Thymus (tissue), 11 donors: ENCODE measurements around the gene RPS18. TPM values are rescaled to one million over a fixed set of nuclear protein-coding genes. Genes with fewer than 3 reads are reported as not detected.
"Not testable (repeated sequence)": the region's sequence is repeated elsewhere in the genome, so short reads cannot be mapped to it uniquely, and the experiment has no call there.

Experiments
- DNase-seq, 9 donors: peaks; one replicate each; pipeline ENCODE4 v3.0.0-alpha.2; 2013; ENCODE audit warnings: low spot score in 9 of 9, low read depth in 6 of 9, missing footprints in 1 of 9
- H3K27ac ChIP-seq, 2 donors: one replicate each; pipeline ENCODE4 v1.5.1; 2013; ENCODE audit warnings: control low read depth in 1 of 2, low read depth in 1 of 2, low read length in 1 of 2, mild to moderate bottlenecking in 1 of 2, moderate library complexity in 1 of 2
- H3K27me3 ChIP-seq, 2 donors: one replicate each; pipeline ENCODE4 v1.5.1; 2013; ENCODE audit warnings: low read length in 1 of 2; ENCODE audit not compliant: control insufficient read depth in 2 of 2, insufficient read depth in 1 of 2
- H3K36me3 ChIP-seq, 2 donors: one replicate each; pipeline ENCODE4 v1.5.1; 2013; ENCODE audit warnings: low read length in 1 of 2, mild to moderate bottlenecking in 1 of 2, moderate library complexity in 1 of 2; ENCODE audit not compliant: control insufficient read depth in 2 of 2, insufficient read depth in 2 of 2
- H3K4me1 ChIP-seq, 2 donors: one replicate each; pipeline ENCODE4 v1.5.1; 2013; ENCODE audit warnings: low read length in 2 of 2; ENCODE audit not compliant: control insufficient read depth in 2 of 2, insufficient read depth in 2 of 2
- H3K4me3 ChIP-seq, 2 donors: one replicate each; pipeline ENCODE4 v1.5.1; 2013; ENCODE audit warnings: low read length in 2 of 2, control low read depth in 1 of 2, mild to moderate bottlenecking in 1 of 2
- H3K9me3 ChIP-seq, 2 donors: one replicate each; pipeline ENCODE4 v1.5.1; 2013; ENCODE audit warnings: low read length in 1 of 2, mild to moderate bottlenecking in 1 of 2; ENCODE audit not compliant: control insufficient read depth in 2 of 2, insufficient read depth in 1 of 2
- WGBS: extraction: QIAGEN DNeasy Blood & Tissue Kit; methylation state at CpG from one replicate; pipeline ENCODE4 v1.1.7; 2013; 5-methylcytosine and 5-hydroxymethylcytosine counted together
- polyA plus RNA-seq: library from polyadenylated mRNA; stranded (reverse); fragments of 200-250 nt; gene quantifications from one replicate; pipeline ENCODE4 v1.2.3, GENCODE V29; 2013
- total RNA-seq: library from RNA; stranded (reverse); fragments of 120-200 nt; gene quantifications from one replicate; pipeline ENCODE4 v1.2.4, GENCODE V29; 2013
- donor health status: healthy.

Gene RPS18
- total and polyA plus RNA-seq, 2 donors: 5,201 to 5,710 TPM

DNA sequence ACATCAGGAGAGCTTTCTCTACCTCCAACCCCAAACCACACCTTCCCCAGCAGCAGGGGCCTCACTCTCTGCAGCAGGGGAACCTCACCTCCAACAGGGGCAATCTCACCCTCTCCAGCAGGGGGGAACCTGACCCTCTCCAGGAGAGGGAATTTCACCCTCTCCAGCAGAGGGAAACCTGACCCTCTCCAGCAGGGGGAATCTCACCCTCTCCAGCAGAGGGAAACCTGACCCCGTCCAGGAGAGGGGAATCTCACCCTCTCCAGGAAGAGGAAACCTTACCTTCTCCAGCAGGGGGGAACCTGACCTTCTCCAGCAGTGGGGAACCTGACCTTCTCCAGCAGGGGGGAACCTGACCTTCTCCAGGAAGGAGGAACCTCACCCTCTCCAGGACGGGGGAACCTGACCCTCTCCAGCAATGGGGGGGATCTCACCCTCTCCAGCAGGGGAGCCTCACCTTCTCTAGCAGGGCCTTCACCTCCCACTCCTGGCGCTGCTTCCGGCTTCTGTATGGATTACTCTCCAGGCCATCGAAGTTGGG lies 8.2 kb downstream of the RPS18 start:
- H3K27me3 ChIP-seq: no peaks in the 10 kb centered on the region
- peaks cover 47 to 68% of the 10 kb centered on the region in 2 donors for H3K36me3 ChIP-seq
- peak in 1 of 9 donors; percentile 29 for DNase-seq
- WGBS: 83% methylated on average over 5 of the region's 5 CpGs
- no peaks in the 10 kb centered on the region for H3K9me3 ChIP-seq
- H3K4me3 ChIP-seq: no peak overlapping the region
- H3K4me1 ChIP-seq: peaks cover 17 to 35% of the 10 kb centered on the region in 2 donors
- peak overlapping the region in 1 of 2 donors; percentile 43 for H3K27ac ChIP-seq

DNA sequence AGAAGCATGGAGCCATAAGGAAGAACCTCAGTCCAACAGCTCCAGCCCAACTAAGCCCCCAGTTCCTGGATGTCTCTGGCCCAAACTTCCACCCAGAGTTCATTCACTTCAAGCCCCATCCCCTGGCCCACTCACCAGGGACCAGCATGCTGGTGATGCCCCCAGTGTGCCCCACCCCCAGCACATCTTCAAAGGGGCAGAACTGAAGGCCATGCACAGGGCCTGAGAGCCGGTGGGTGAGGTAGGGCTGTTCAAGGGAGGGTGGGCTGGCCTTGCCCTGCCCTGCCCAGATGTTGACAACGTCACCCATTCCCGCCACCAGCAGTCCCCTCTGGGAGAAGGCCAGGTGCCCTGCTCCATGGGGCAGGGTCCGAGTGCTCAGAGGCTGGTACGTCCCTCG lies 8.7 kb downstream of the RPS18 start:
- peak overlapping the region in 1 of 2 donors; percentile 43 for H3K27ac ChIP-seq

DNA sequence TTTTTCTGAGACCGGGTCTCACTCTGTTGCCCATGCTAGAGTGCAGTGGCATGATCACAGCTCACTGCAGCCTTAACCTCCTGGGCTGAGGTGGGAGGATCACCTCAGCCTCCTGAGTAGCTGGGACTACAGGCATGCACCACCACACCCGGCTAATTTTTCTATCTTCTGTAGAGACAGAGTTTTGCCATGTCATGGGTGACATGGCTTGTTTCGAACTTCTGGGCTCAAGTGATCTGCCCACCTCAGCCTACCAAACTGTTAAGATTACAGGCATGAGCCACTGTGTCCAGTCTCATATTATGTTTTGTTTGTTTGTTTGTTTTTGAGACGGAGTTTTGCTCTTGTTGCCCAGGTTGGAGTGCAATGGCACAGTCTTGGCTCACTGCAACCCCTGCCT lies 13.3 kb downstream of the RPS18 start:
- H3K4me1 ChIP-seq: peaks cover 4 to 18% of the 10 kb centered on the region in 2 donors
- not testable (repeated sequence) for H3K9me3 ChIP-seq, H3K4me3 ChIP-seq, DNase-seq, H3K27ac ChIP-seq, H3K27me3 ChIP-seq
- peaks cover 22 to 46% of the 10 kb centered on the region in 2 donors for H3K36me3 ChIP-seq
- WGBS: 97% methylated on average over 4 of the region's 4 CpGs

More for the DNA sequence above, 8.7 kb downstream of the RPS18 start:
- no peak overlapping the region for H3K4me3 ChIP-seq
- WGBS: 98% methylated on average over 6 of the region's 6 CpGs
- no peaks in the 10 kb centered on the region for H3K9me3 ChIP-seq
- H3K27me3 ChIP-seq: no peaks in the 10 kb centered on the region
- no peak for DNase-seq
- H3K4me1 ChIP-seq: peaks cover 14 to 30% of the 10 kb centered on the region in 2 donors
- H3K36me3 ChIP-seq: peaks cover 42 to 68% of the 10 kb centered on the region in 2 donors

DNA sequence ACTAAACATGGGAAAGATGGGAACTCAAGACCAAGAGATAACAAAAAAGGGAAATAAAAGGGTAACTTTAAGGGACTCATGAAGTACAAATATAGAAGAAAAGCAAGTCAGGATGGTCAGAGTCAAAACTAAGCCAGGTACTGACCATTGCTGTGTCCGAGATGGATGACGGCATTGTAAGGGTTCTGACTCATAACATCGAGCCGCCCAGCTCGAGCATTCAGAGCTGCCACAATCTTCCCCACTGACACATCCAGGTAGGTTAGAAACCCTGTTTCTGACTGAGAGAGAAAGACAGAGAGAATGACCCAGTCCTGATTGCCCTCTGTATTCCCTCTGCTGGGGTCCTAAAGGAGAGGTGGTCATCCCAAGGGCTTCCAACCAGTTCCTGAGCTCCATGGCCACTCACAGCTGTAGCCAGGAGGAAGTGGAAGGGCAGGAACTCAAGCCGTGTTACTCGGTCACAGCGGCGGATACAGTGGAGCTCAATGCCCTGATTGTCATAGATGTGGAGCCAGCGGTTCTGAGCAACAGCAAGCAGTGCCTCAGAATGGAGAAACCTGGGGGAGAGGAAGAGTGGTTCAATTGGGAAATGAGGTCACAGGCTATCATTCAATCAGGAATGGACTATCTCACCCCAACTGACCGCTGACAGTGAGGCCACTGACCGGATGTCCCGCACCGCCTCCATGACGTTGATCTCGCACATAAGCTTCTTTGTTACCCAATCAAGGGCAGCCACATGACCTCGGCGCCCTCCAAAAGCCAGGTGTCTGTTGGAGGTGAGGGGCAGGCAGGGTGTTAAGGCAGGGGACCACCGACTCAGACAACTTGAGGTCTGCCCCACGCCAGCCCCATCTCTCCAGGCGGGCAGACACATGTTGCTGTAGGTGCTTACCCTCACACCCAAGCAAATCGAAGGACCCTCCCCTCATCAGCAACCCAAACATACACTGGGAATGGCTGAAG lies 15.4 kb downstream of the RPS18 start:
- DNase-seq: no peak
- Histone ChIP-seq H3K27ac (no peak overlapping the region), H3K4me1 (peaks cover 7 to 20% of the 10 kb centered on the region in 2 donors), H3K4me3 (no peak overlapping the region), H3K36me3 (peaks cover 16 to 48% of the 10 kb centered on the region in 2 donors), H3K9me3 (peaks cover 0 to 3% of the 10 kb centered on the region in 2 donors), H3K27me3 (no peaks in the 10 kb centered on the region)
- WGBS: 98% methylated on average over 22 of the region's 22 CpGs

DNA sequence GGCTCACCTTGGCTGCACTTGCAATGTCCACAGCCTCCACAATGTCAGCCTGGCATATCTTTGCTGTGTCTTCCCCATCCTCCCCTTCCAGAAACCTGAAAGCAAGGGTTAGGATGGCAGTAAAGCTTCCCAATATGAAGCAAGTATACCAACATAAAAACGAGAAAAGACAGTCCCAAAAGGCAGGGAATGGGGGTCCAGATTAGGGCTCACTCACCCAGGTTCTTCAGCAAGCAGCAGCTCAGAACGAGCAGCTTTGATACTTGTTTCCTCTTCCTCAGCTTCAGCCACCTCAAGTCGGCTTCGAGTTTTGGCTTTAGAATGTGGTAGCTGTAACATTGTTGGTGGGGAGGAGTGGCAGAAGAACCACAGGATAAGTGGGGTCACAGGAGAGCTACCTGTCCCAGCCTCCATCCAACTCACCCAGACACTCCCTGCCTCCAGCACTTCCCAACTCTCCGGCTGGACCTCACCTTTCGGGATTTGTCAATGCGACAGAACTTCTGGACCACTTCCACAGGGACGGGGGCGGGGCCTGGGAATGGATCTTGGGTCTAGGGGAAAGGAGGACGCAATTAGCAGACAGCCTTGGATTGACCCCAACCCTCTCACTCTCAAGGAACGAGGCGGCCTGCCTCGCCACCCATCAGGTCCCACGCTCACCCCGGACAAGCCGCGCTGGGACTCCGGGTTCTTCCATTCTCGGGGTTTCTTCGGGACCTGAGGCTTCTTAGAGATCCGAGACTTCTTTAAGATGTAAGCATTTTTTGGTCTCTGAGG lies 16.5 kb downstream of the RPS18 start:
- DNase-seq: no peak
- H3K4me3 ChIP-seq: peak overlapping the region; percentile 59 to 88
- H3K36me3 ChIP-seq: peaks cover 24 to 52% of the 10 kb centered on the region in 2 donors
- WGBS: 11% methylated on average over 21 of the region's 21 CpGs
- H3K9me3 ChIP-seq: peaks cover 0 to 3% of the 10 kb centered on the region in 2 donors
- H3K27ac ChIP-seq: peak overlapping the region; percentile 46 to 58
- H3K27me3 ChIP-seq: no peaks in the 10 kb centered on the region
- peaks cover 7 to 20% of the 10 kb centered on the region in 2 donors for H3K4me1 ChIP-seq

DNA sequence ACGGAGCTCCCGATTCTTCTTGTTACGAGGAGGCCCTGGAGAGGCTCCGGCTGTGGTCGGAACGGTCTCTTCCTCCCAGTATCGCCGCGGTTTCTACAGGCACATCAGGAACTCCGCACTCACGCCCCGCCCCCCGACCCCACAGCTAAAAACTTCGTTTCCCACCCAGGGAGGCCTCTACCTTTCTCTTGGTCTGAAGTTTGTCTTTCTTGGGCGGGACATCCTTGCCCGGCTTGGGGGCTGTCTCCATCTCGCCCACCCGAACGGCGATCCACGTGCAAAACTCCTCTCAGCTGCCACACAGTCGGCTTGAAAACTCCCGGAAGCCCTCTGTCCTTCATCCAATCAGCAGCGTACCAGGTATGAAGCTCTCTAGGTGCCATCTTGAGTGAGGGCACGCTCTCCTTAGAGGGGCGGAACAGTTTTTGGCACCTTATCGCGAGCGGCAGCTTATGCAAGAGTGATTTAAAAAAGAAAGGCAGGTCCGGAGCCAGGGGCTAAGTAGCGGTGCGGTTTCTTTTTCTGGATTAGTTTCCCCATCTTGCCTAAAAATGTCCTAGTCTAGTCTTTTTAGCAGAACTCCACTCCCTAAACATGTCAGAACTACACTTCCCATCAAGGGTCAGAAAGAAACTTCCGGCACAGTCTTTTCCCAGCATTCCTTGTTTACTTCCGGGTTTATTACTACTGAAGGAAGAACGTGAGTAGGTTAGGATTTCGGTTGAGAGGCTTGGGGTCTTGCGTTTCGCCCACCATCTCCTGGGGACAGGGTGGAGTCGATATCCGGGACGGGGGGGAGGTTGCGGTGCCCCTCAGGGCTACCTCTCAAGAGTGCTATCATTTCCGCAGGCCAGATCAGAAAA lies 17.3 kb downstream of the RPS18 start, which contains the start of the genes PFDN6 and WDR46:
TSS of gene PFDN6 (plus strand) at position 681 of the 863 bp plus-strand sequence. CDS start 256 bp downstream, outside the sequence.
TSS of gene WDR46 (minus strand) at position 319 of the 863 bp plus-strand sequence. CDS start at position 250, 69 bp downstream.
- peak within 1 kb of the TSS; percentile 46 to 66 for H3K27ac ChIP-seq
- H3K4me1 ChIP-seq: peaks cover 7 to 20% of the 10 kb centered on the region in 2 donors
- WGBS: under 1% methylated on average over 43 of the region's 43 CpGs
- peaks cover 0 to 3% of the 10 kb centered on the region in 2 donors for H3K9me3 ChIP-seq
- H3K4me3 ChIP-seq: peak within 1 kb of the TSS; percentile 59 to 88
- peaks cover 32 to 59% of the 10 kb centered on the region in 2 donors for H3K36me3 ChIP-seq
- H3K27me3 ChIP-seq: no peaks in the 10 kb centered on the region
- DNase-seq: peak; percentile 81 to 98 (median 89)

DNA sequence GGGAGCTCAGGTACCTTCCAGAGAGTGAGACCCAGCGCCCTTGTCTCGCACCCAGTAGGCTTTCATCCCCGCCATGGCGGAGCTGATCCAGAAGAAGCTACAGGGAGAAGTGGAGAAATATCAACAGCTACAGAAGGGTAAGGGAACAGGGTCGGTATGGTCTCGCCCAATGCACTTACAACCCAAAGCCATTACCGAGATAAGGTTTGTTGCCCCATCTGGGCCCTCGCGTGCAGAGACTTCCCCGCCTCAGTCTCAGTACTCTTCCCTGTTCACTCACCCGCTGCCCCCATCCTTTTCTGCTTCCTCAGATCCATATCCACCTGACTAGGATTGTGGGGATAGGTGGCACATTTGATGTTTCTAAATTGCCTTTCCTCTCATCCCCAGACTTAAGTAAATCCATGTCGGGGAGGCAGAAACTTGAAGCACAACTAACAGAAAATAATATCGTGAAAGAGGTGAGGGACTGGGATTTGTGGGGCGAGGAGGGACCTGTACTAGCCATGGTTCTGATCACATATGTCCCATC lies 18.0 kb downstream of the RPS18 start:
- Histone ChIP-seq H3K27me3 (no peaks in the 10 kb centered on the region), H3K27ac (peak overlapping the region; percentile 6 to 46), H3K9me3 (peaks cover 0 to 3% of the 10 kb centered on the region in 2 donors), H3K4me3 (peak overlapping the region; percentile 59 to 88), H3K4me1 (peaks cover 7 to 20% of the 10 kb centered on the region in 2 donors), H3K36me3 (peaks cover 38 to 60% of the 10 kb centered on the region in 2 donors)
- no peak for DNase-seq
- WGBS: 8% methylated on average over 14 of the region's 14 CpGs

DNA sequence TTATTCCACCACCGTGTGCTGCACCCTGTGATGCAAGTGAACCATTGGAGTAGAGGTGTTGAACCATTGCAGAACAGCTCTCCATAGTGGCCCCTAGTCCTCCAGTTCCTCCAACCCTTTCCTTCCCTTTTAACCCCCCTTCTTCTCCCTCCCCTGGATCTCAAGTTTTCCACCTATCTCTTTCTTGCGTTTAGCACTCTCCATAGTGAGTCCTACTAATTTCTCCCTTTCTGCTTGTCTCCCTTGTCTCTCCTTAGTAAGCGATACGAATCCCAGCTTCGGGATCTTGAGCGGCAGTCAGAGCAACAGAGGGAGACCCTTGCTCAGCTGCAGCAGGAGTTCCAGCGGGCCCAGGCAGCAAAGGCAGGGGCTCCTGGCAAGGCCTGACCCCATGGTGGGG lies 18.6 kb downstream of the RPS18 start:
- peak overlapping the region in 1 of 2 donors; percentile 88 for H3K4me3 ChIP-seq
- H3K27ac ChIP-seq: no peak overlapping the region
- DNase-seq: no peak
- H3K4me1 ChIP-seq: peaks cover 7 to 20% of the 10 kb centered on the region in 2 donors
- H3K9me3 ChIP-seq: peaks cover 0 to 3% of the 10 kb centered on the region in 2 donors
- 91% methylated on average over 7 of the region's 7 CpGs for WGBS
- peaks cover 43 to 60% of the 10 kb centered on the region in 2 donors for H3K36me3 ChIP-seq
- H3K27me3 ChIP-seq: no peaks in the 10 kb centered on the region
